Activated CD8-positive, alpha-beta T cell treated with anti-CD3 and anti-CD28 coated beads for 36 hours (primary cell): ENCODE measurements around the gene HPD. TPM values are rescaled to one million over a fixed set of nuclear protein-coding genes. Genes with fewer than 3 reads are reported as not detected.

Experiments used
- ATAC-seq: fragments of 200-7000 bp; cut with Tn5 transposase; one replicate; pipeline ENCODE4 v1.10.0; 2021; ENCODE audit warnings: mild to moderate bottlenecking, moderate library complexity
- CTCF ChIA-PET: fragments of 350-600 bp; sonication (Branson Sonifier 250); formaldehyde crosslinking; loops from one replicate; lab custom pipeline; 2021; ENCODE audit warnings: antibody characterized with exemption; lab: Charles Lee
- POLR2A ChIA-PET: fragments of 350-600 bp; sonication (Branson Sonifier 250); formaldehyde crosslinking; loops from one replicate; lab custom pipeline; 2021; ENCODE audit warnings: antibody characterized with exemption; lab: Charles Lee
- DNase-seq: peaks from one replicate; pipeline ENCODE4 v3.0.0-alpha.2; 2020
- H3K27ac Mint-ChIP-seq: one replicate; pipeline ENCODE4 v1.8.0; 2021; ENCODE audit warnings: mild to moderate bottlenecking, mixed read lengths
- H3K27me3 Mint-ChIP-seq: one replicate; pipeline ENCODE4 v1.8.0; 2021; ENCODE audit warnings: mixed read lengths
- H3K36me3 Mint-ChIP-seq: one replicate; pipeline ENCODE4 v1.8.0; 2021; ENCODE audit warnings: low read depth, mixed read lengths
- H3K4me1 Mint-ChIP-seq: one replicate; pipeline ENCODE4 v1.8.0; 2021; ENCODE audit warnings: low read depth, mixed read lengths
- H3K4me3 Mint-ChIP-seq: one replicate; pipeline ENCODE4 v1.8.0; 2021; ENCODE audit warnings: mild to moderate bottlenecking, moderate library complexity, mixed read lengths
- H3K9me3 Mint-ChIP-seq: one replicate; pipeline ENCODE4 v1.8.0; 2021; ENCODE audit warnings: mixed read lengths
- CTCF ChIP-seq: fragments of 200-600 bp; IDR thresholded peaks from one replicate; pipeline ENCODE4 v1.8.0; 2022; ENCODE audit warnings: antibody characterized with exemption, mild to moderate bottlenecking
- intact Hi-C: fragments of 100-400 bp; cut with micrococcal nuclease; formaldehyde crosslinking; loops from one replicate; pipeline ENCODE4 v1.10.0; 2022
- total RNA-seq, 2 experiments: library from RNA; stranded (reverse); gene quantifications; one replicate each; pipeline ENCODE4 v1.2.3, GENCODE V29; 2021

HPD gene
- total RNA-seq, 2 experiments from 2014 or later: not detected

GRCh38 chr12:121843236-121843982 is 15.2 kb downstream of the HPD start:
- intact Hi-C loops: no loop called here
- Mint-ChIP-seq H3K36me3 (no peaks in the 10 kb centered on the region), H3K27me3 (no peaks in the 10 kb centered on the region), H3K4me3 (no peak overlapping the region), H3K27ac (peak overlapping the region; percentile 58), H3K4me1 (peaks cover 16% of the 10 kb centered on the region), H3K9me3 (no peaks in the 10 kb centered on the region)
- ATAC-seq (no peak), DNase-seq (no peak)
- CTCF ChIA-PET: interaction anchor here (1.2 to 2.1 kb wide), 4 partner anchors 32 to 132 kb away, joined by 3 to 11 read pairs (median 6); partner anchors contain the start of gene RHOF
- POLR2A ChIA-PET: no interaction called here
- TF ChIP-seq CTCF: no peak

GRCh38 chr12:121839993-121840761 is 18.5 kb downstream of the HPD start:
- no peak for ATAC-seq
- intact Hi-C loops: loop anchor here (2.0 kb wide), 1 partner anchor 49 kb away; the partner anchor contains the start of gene PSMD9

GRCh38 chr12:121839106-121839992 is 19.3 kb downstream of the HPD start:
- intact Hi-C loops: loop anchor here (2.0 kb wide), 1 partner anchor 49 kb away; the partner anchor contains the start of gene PSMD9
- Mint-ChIP-seq H3K27me3 (no peaks in the 10 kb centered on the region), H3K27ac (peak overlapping the region; percentile 92), H3K36me3 (no peaks in the 10 kb centered on the region), H3K9me3 (no peaks in the 10 kb centered on the region), H3K4me1 (peaks cover 16% of the 10 kb centered on the region), H3K4me3 (peak overlapping the region; percentile 99)
- ChIA-PET POLR2A (interaction anchor here (1.4 to 2.7 kb wide), 2 partner anchors 13 to 28 kb away, joined by 4 to 17 read pairs; no protein-coding TSS in a partner anchor), CTCF (interaction anchor here (1.0 to 6.8 kb wide), 4 partner anchors 9 to 45 kb away, joined by 3 to 48 read pairs (median 7); partner anchors contain the start of gene RHOF)
- TF ChIP-seq CTCF: peak; percentile 58
- DNase-seq (peak; percentile 100), ATAC-seq (peak; percentile 98)

More at GRCh38 chr12:121839993-121840761, 18.5 kb downstream of the HPD start:
- Mint-ChIP-seq H3K36me3 (no peaks in the 10 kb centered on the region), H3K4me3 (peak overlapping the region; percentile 99), H3K27ac (peak overlapping the region; percentile 92), H3K9me3 (no peaks in the 10 kb centered on the region), H3K4me1 (peaks cover 16% of the 10 kb centered on the region), H3K27me3 (no peaks in the 10 kb centered on the region)
- ChIA-PET CTCF (interaction anchor here (6.8 kb wide), 1 partner anchor 45 kb away, joined by 48 read pairs; the partner anchor contains the start of gene RHOF), POLR2A (interaction anchor here (0.9 to 1.4 kb wide), 2 partner anchors 29 to 43 kb away, joined by 3 to 4 read pairs; no protein-coding TSS in a partner anchor)
- no peak for DNase-seq
- no peak for TF ChIP-seq CTCF

- DNase-seq (no peak), ATAC-seq (no peak)
- TF ChIP-seq CTCF: no peak
- Mint-ChIP-seq H3K9me3 (no peaks in the 10 kb centered on the region), H3K4me1 (peaks cover 19% of the 10 kb centered on the region), H3K36me3 (no peaks in the 10 kb centered on the region), H3K27ac (no peak overlapping the region), H3K27me3 (no peaks in the 10 kb centered on the region), H3K4me3 (no peak overlapping the region)
- ChIA-PET CTCF (interaction anchor here (0.9 to 6.8 kb wide), 5 partner anchors 10 to 56 kb away, joined by 3 to 48 read pairs (median 6); partner anchors contain the start of gene RHOF), POLR2A (interaction anchor here (0.9 to 2.7 kb wide), 4 partner anchors 11 to 43 kb away, joined by 3 to 17 read pairs (median 4); no protein-coding TSS in a partner anchor)
- intact Hi-C loops: loop anchor here (2.0 kb wide), 1 partner anchor 51 kb away; the partner anchor contains the start of gene PSMD9
Measured at GRCh38 chr12:121838126-121838525, 20.5 kb downstream of the HPD start.
